ENCODE data around the gene DOCK1. TPM values are rescaled to one million over a fixed set of nuclear protein-coding genes. Genes with fewer than 3 reads are reported as not detected.

DOCK1 gene
- polyA plus RNA-seq, 1 of the 3 experiments (the other 2 are of a cell fraction), result 15.5 TPM

DNA sequence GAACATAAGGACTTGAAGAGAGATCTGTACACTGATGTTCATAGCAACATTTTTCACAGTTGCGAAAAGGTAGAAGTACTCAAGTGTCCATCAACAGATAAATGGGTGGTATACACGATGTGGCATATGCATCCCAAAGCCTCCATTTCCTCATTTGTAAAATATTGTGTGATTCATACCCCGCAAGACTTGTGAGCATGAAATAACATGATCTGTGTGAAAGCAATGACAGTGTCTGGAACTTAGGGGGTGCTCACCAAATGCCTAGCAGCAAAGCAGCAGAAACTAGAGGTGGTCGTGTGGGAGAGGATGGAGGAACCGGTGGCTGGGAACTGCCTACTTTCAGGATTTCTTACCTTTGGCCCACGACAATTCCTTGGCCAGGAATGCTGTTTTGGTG lies 426.5 kb downstream of the DOCK1 start:
- Histone ChIP-seq H3K79me2 (ENCODE audit: insufficient read depth) (no peaks in the 10 kb centered on the region), H3F3A (replicated peaks; ENCODE audit: insufficient read depth) (no peaks in the 10 kb centered on the region), H3K9ac (no peak overlapping the region), H3K9me3 (no peaks in the 10 kb centered on the region), H3K9me2 (no peaks in the 10 kb centered on the region), H3K4me2 (no peak overlapping the region), H3K4me3 (ENCODE audit: low read depth in 2 of 2, low read length in 1 of 2) (no peak overlapping the region), H2AFZ (ENCODE audit: low read depth) (no peak overlapping the region), H3K36me3 (replicated peaks in 1 of 2; ENCODE audit: control insufficient read depth in 1 of 2, insufficient read depth in 2 of 2, low read length in 1 of 2) (no peaks in the 10 kb centered on the region), H3K27ac (ENCODE audit: low read depth in 2 of 2, low read length in 1 of 2) (no peak overlapping the region), H4K20me1 (ENCODE audit: insufficient read depth) (no peaks in the 10 kb centered on the region), H3K4me1 (ENCODE audit: control insufficient read depth in 1 of 2, insufficient read depth in 2 of 2, low read depth in 1 of 2, low read length in 1 of 2) (no peaks in the 10 kb centered on the region), H3K27me3 (ENCODE audit: insufficient read depth) (no peaks in the 10 kb centered on the region)
- whole genome bisulfite sequencing (ENCODE audit: low lambda C conversion rate), result 78% methylated on average over 6 of the region's 6 CpGs
- ChIA-PET POLR2A (no interaction called here), CTCF (no interaction called here)
- TF ChIP-seq EP300 (IDR thresholded peaks at IDR 0.05; ENCODE audit: borderline replicate concordance in 1 of 2, low read depth in 1 of 2, low read length in 1 of 2) (no peak), GABPA (IDR thresholded peaks at IDR 0.05; ENCODE audit: low read depth) (no peak), POLR2AphosphoS5 (IDR thresholded peaks at IDR 0.05; ENCODE audit: low read depth, low read length) (no peak), EZH2phosphoT487 (IDR thresholded peaks at IDR 0.05; ENCODE audit: borderline replicate concordance, low read depth) (no peak), CHD2 (IDR thresholded peaks at IDR 0.05; ENCODE audit: low read length, partially characterized antibody) (no peak), FOXJ3 (CRISPR knock-in tag; IDR thresholded peaks at IDR 0.05) (no peak), SIN3A (IDR thresholded peaks at IDR 0.05; ENCODE audit: borderline replicate concordance, low read depth, low read length) (no peak), FOSL2 (IDR thresholded peaks at IDR 0.05; ENCODE audit: borderline replicate concordance, low read depth) (no peak), RCOR1 (IDR thresholded peaks at IDR 0.05; ENCODE audit: low read length) (no peak), SMC3 (IDR thresholded peaks at IDR 0.05; ENCODE audit: low read depth, low read length) (no peak), MXI1 (IDR thresholded peaks at IDR 0.05; ENCODE audit: low read depth, low read length) (no peak), FOXM1 (IDR thresholded peaks at IDR 0.05; ENCODE audit: low read depth) (no peak), TAF1 (IDR thresholded peaks at IDR 0.05; ENCODE audit: borderline replicate concordance, low read depth, low read length) (no peak), ELF1 (IDR thresholded peaks at IDR 0.05) (no peak), NFIC (IDR thresholded peaks at IDR 0.05; ENCODE audit: borderline replicate concordance) (no peak)
- TF ChIP-seq, protein P1, sequence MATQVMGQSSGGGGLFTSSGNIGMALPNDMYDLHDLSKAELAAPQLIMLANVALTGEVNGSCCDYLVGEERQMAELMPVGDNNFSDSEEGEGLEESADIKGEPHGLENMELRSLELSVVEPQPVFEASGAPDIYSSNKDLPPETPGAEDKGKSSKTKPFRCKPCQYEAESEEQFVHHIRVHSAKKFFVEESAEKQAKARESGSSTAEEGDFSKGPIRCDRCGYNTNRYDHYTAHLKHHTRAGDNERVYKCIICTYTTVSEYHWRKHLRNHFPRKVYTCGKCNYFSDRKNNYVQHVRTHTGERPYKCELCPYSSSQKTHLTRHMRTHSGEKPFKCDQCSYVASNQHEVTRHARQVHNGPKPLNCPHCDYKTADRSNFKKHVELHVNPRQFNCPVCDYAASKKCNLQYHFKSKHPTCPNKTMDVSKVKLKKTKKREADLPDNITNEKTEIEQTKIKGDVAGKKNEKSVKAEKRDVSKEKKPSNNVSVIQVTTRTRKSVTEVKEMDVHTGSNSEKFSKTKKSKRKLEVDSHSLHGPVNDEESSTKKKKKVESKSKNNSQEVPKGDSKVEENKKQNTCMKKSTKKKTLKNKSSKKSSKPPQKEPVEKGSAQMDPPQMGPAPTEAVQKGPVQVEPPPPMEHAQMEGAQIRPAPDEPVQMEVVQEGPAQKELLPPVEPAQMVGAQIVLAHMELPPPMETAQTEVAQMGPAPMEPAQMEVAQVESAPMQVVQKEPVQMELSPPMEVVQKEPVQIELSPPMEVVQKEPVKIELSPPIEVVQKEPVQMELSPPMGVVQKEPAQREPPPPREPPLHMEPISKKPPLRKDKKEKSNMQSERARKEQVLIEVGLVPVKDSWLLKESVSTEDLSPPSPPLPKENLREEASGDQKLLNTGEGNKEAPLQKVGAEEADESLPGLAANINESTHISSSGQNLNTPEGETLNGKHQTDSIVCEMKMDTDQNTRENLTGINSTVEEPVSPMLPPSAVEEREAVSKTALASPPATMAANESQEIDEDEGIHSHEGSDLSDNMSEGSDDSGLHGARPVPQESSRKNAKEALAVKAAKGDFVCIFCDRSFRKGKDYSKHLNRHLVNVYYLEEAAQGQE (IDR thresholded peaks at IDR 0.05; ENCODE audit: low read depth, low read length), result no peak
- TF ChIP-seq, protein P2, sequence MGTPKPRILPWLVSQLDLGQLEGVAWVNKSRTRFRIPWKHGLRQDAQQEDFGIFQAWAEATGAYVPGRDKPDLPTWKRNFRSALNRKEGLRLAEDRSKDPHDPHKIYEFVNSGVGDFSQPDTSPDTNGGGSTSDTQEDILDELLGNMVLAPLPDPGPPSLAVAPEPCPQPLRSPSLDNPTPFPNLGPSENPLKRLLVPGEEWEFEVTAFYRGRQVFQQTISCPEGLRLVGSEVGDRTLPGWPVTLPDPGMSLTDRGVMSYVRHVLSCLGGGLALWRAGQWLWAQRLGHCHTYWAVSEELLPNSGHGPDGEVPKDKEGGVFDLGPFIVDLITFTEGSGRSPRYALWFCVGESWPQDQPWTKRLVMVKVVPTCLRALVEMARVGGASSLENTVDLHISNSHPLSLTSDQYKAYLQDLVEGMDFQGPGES (IDR thresholded peaks at IDR 0.05; ENCODE audit: low read depth, low read length), result no peak
- TF ChIP-seq, protein P3, sequence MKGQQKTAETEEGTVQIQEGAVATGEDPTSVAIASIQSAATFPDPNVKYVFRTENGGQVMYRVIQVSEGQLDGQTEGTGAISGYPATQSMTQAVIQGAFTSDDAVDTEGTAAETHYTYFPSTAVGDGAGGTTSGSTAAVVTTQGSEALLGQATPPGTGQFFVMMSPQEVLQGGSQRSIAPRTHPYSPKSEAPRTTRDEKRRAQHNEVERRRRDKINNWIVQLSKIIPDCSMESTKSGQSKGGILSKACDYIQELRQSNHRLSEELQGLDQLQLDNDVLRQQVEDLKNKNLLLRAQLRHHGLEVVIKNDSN (IDR thresholded peaks at IDR 0.05; ENCODE audit: borderline replicate concordance, low read depth), result no peak
- TF ChIP-seq, protein P4, sequence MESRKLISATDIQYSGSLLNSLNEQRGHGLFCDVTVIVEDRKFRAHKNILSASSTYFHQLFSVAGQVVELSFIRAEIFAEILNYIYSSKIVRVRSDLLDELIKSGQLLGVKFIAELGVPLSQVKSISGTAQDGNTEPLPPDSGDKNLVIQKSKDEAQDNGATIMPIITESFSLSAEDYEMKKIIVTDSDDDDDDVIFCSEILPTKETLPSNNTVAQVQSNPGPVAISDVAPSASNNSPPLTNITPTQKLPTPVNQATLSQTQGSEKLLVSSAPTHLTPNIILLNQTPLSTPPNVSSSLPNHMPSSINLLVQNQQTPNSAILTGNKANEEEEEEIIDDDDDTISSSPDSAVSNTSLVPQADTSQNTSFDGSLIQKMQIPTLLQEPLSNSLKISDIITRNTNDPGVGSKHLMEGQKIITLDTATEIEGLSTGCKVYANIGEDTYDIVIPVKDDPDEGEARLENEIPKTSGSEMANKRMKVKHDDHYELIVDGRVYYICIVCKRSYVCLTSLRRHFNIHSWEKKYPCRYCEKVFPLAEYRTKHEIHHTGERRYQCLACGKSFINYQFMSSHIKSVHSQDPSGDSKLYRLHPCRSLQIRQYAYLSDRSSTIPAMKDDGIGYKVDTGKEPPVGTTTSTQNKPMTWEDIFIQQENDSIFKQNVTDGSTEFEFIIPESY (IDR thresholded peaks at IDR 0.05; ENCODE audit: borderline replicate concordance, low read depth), result no peak
- TF ChIP-seq, protein P5, sequence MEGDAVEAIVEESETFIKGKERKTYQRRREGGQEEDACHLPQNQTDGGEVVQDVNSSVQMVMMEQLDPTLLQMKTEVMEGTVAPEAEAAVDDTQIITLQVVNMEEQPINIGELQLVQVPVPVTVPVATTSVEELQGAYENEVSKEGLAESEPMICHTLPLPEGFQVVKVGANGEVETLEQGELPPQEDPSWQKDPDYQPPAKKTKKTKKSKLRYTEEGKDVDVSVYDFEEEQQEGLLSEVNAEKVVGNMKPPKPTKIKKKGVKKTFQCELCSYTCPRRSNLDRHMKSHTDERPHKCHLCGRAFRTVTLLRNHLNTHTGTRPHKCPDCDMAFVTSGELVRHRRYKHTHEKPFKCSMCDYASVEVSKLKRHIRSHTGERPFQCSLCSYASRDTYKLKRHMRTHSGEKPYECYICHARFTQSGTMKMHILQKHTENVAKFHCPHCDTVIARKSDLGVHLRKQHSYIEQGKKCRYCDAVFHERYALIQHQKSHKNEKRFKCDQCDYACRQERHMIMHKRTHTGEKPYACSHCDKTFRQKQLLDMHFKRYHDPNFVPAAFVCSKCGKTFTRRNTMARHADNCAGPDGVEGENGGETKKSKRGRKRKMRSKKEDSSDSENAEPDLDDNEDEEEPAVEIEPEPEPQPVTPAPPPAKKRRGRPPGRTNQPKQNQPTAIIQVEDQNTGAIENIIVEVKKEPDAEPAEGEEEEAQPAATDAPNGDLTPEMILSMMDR (IDR thresholded peaks at IDR 0.05), result no peak
- no peak for DNase-seq

All from SK-N-SH (cell line).